ENCODE results near the gene FNBP1. TPM values are rescaled to one million over a fixed set of nuclear protein-coding genes. Genes with fewer than 3 reads are reported as not detected.
"Not testable (repeated sequence)": the region's sequence is repeated elsewhere in the genome, so short reads cannot be mapped to it uniquely, and the experiment has no call there.

The FNBP1 gene
- total RNA-seq, 4 donors from 2014 or later = 29.7 to 62.3 (median 40.0) TPM

DNA sequence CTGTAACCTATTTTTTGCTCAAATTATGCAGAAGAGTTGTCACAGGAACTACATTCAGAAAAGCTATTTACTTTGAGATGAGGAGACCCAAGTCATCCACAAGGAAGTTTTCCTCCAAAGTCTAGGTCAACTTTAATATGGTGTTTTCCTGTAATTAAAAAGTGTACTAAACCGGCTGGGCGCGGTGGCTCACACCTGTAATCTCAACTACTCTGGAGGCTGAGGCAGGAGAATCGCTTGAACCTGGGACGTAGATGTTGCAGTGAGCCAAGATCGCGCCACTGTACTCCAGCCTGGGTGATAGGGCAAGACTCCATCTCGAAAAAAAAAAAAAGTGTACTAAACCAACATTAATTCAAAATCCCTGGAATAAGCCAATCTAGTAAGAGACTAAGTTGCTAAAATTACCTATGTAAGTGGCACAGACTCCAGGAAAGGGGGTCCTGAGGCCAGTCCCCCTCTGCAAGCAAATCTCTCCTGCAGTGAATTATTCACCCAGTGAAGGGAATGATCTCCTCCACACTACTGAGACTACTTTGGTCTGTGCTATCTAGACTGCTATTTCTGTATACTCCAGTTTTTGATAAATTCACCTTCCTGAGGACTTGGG, 38.9 kb downstream of the FNBP1 start:
- no peak for TF ChIP-seq POLR2A (IDR thresholded peaks at IDR 0.05)
- TF ChIP-seq CTCF (IDR thresholded peaks at IDR 0.05) = no peak

DNA sequence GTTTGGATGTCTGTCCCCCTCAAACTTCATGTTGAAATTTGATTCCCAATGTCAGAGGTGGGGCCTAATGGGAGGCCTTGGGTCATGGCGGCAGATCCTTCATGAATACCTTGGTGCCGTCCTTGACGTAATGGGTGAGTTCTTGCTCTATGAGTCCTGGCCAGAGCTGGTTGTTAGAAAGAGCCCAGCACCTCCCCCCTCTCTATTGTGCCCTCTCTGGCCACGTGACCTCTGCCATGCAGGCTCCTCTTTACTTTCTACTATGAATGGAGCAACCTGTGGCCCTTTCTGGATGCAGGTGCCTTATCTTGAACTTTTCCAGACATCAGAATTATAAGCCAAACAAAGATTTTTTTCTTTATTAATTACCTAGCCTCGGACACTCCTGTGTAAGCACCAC, 40.7 kb downstream of the FNBP1 start:
- DNase-seq (ENCODE audit: low spot score in 2 of 2) = no peak
- 92 to 97% methylated on average over 5 of the region's 5 CpGs for WGBS, 2 donors
- no peak for TF ChIP-seq POLR2A (IDR thresholded peaks at IDR 0.05)
- TF ChIP-seq CTCF (IDR thresholded peaks at IDR 0.05) = no peak
- intact Hi-C loops (cut with DNase I; ENCODE audit: low total_unique reads) = no loop called here
- H3K4me3 ChIP-seq (ENCODE audit: low read depth, poor library complexity, severe bottlenecking) = no peak overlapping the region

More for the DNA sequence above, 38.9 kb downstream of the FNBP1 start:
- no peak for DNase-seq (ENCODE audit: low spot score in 2 of 2)
- H3K4me3 ChIP-seq (ENCODE audit: low read depth, poor library complexity, severe bottlenecking) = no peak overlapping the region
- WGBS, 2 donors = 78 to 83% methylated on average over 8 of the region's 8 CpGs
- intact Hi-C loops (cut with DNase I; ENCODE audit: low total_unique reads) = no loop called here

GRCh38 chr9:130001190-130001589, 41.8 kb downstream of the FNBP1 start:
- no peak overlapping the region for H3K4me3 ChIP-seq (ENCODE audit: low read depth, poor library complexity, severe bottlenecking)
- DNase-seq (ENCODE audit: low spot score in 2 of 2) = no peak
- WGBS, 2 donors = 71 to 74% methylated on average over 7 of the region's 7 CpGs
- intact Hi-C loops (cut with DNase I; ENCODE audit: low total_unique reads) = no loop called here
- TF ChIP-seq POLR2A (IDR thresholded peaks at IDR 0.05) = no peak
- no peak for TF ChIP-seq CTCF (IDR thresholded peaks at IDR 0.05)

- WGBS, 2 donors = 58 to 62% methylated on average over 5 of the region's 5 CpGs
- DNase-seq (ENCODE audit: low spot score in 2 of 2) = no peak
- no peak overlapping the region for H3K4me3 ChIP-seq (ENCODE audit: low read depth, poor library complexity, severe bottlenecking)
- TF ChIP-seq CTCF (IDR thresholded peaks at IDR 0.05) = no peak
- TF ChIP-seq POLR2A (IDR thresholded peaks at IDR 0.05) = no peak
- intact Hi-C loops (cut with DNase I; ENCODE audit: low total_unique reads) = no loop called here
Measured at GRCh38 chr9:129999141-129999510, 43.9 kb downstream of the FNBP1 start.

GRCh38 chr9:129998491-129999140, 44.4 kb downstream of the FNBP1 start:
- no peak for TF ChIP-seq CTCF (IDR thresholded peaks at IDR 0.05)
- TF ChIP-seq POLR2A (IDR thresholded peaks at IDR 0.05) = no peak
- H3K4me3 ChIP-seq (ENCODE audit: low read depth, poor library complexity, severe bottlenecking) = no peak overlapping the region
- intact Hi-C loops (cut with DNase I; ENCODE audit: low total_unique reads) = no loop called here
- DNase-seq (ENCODE audit: low spot score in 2 of 2) = no peak
- 45 to 47% methylated on average over 5 of the region's 5 CpGs for WGBS, 2 donors

GRCh38 chr9:129997706-129998105, 45.3 kb downstream of the FNBP1 start:
- 91 to 96% methylated on average over 3 of the region's 3 CpGs for WGBS, 2 donors
- DNase-seq (ENCODE audit: low spot score in 2 of 2); H3K4me3 ChIP-seq (ENCODE audit: low read depth, poor library complexity, severe bottlenecking); intact Hi-C loops (cut with DNase I; ENCODE audit: low total_unique reads): not testable (repeated sequence)

Measured in lower leg skin (tissue), 4 donors.